Coronary artery (tissue), 2 donors: ENCODE data around the gene KCNG2.
A peak's percentile ranks its signal among the peaks of the same experiment; 100 is the strongest.

Experiments
- DNase-seq: peaks from one replicate; pipeline ENCODE4 v3.0.0-alpha.2; 2017; ENCODE audit warnings: low spot score
- H3K27ac ChIP-seq, 2 donors: fragments of 200-600 bp; sonication (generic); one replicate each; pipeline ENCODE4 v1.5.1; 2016 to 2019
- H3K4me3 ChIP-seq: fragments of 200-600 bp; sonication (generic); 2 replicates; pipeline ENCODE4 v1.5.1; 2016; ENCODE audit warnings: mild to moderate bottlenecking, moderate library complexity
- TF ChIP-seq, protein P1 (sequence below): fragments of 200-600 bp; sonication (generic); IDR thresholded peaks from one replicate; pipeline ENCODE4 v1.5.1; 2019; ENCODE audit warnings: antibody characterized with exemption

KCNG2 gene

DNA sequence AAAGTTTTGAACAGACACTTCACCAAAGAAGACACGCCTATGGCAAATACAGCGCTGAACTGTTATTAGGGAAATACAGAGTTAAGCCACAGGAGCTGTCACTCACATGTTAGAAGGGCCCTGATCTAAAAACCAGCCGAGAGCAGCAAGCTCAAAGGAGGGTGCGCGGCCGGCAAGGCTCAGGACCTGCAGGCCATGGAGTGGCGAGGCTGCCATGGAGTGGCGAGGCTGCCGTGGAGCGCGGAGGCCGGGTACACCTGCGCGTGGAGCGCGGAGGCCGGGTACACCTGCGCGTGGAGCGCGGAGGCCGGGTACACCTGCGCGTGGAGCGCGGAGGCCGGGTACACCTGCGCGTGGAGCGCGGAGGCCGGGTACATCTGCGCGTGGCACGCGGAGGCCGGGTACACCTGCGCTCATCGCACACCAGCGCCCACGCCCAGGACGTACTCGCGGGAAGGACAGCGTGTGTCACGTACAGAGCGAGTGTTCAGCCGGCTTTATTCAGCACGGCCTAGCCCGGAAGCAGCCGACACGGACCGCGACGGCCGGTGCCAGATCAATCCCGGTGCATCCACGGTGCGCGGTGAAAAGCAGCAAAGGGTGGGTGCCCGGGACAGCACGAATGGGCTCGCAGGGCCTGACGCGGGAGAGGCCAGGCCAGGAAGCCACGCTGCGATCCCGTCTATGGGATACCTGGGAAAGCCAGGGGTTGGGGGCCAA, 84.9 kb downstream of the KCNG2 start:
- no peak overlapping the region for H3K27ac ChIP-seq
- TF ChIP-seq, protein P1, sequence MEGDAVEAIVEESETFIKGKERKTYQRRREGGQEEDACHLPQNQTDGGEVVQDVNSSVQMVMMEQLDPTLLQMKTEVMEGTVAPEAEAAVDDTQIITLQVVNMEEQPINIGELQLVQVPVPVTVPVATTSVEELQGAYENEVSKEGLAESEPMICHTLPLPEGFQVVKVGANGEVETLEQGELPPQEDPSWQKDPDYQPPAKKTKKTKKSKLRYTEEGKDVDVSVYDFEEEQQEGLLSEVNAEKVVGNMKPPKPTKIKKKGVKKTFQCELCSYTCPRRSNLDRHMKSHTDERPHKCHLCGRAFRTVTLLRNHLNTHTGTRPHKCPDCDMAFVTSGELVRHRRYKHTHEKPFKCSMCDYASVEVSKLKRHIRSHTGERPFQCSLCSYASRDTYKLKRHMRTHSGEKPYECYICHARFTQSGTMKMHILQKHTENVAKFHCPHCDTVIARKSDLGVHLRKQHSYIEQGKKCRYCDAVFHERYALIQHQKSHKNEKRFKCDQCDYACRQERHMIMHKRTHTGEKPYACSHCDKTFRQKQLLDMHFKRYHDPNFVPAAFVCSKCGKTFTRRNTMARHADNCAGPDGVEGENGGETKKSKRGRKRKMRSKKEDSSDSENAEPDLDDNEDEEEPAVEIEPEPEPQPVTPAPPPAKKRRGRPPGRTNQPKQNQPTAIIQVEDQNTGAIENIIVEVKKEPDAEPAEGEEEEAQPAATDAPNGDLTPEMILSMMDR: no peak
- peak; percentile 26 for DNase-seq
- H3K4me3 ChIP-seq: no peak overlapping the region

DNA sequence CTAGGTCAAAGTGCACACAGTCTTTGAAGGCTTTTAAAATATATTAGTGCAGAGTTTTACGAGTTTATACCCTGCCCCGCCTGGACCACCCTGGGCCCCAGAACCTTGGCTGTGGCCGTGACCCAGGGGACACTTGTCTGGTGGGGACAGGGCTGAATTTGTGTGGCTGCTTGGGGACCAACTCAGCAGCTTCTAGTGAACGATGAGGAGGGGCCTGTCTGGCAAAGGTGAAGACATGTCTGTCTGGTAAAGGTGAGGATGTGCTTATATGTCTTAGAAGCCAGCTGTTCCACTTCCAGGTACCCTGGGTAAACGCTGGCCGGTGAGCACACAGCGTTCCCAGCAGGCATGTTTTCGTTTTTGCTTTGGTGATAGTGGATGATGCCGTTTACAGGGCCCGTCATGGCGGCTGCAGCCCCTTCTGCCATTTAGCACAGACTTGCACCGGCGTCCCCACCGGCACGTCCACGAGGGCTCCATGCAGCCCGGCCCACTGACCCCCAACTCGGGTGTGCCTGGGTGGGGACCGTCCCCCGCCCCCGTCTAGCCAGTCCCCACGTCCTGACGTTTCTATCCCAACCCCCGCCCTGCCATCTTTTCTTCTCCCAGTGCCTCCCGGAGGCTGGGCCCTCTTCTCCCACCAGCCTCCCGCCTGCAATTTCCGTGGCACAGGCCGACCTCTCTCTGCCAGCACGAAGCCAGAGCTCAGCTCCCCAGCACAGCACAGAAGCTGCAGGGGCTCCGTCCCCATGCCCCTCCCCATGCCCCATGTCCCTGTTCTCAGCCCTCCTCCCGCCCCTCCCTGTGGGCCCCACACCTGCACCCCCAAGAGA, 85.9 kb downstream of the KCNG2 start:
- Histone ChIP-seq H3K27ac (no peak overlapping the region), H3K4me3 (no peak overlapping the region)
- TF ChIP-seq, protein P1: no peak
- DNase-seq: peak; percentile 38

DNA sequence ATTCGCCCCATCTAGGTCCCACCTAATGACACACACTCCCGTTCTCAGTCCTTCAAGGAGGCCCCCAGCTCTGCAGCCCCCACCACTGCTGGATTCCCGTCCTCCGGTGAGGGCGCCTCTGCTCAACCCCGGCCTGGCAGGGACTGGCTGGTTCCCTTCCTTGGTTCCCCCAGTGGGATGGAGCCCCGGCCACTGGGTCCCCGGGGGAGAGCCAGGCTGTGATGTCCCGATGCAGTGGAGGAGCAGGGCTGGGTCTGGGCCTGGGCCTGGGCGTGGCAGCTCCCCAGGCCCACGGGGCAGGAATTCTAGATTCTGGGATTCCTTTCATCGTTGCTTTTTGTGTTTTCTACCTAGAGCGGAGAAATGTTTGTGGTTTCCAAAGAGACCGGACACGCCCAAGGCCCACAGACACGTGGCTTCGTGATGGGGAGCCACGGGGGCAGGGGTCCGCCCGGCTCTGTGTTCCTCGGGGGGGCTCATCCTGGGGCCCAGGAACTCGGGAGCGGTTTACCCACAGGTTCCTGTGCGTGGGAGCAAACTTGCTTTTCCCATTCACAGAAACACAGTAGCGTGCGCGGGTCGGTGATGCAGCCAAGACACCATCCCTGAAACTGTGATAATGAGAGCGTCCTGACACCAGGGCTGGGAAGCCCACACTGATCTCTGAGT, 86.7 kb downstream of the KCNG2 start:
- Histone ChIP-seq H3K4me3 (no peak overlapping the region), H3K27ac (no peak overlapping the region)
- TF ChIP-seq, protein P1: no peak
- DNase-seq: peak; percentile 64

DNA sequence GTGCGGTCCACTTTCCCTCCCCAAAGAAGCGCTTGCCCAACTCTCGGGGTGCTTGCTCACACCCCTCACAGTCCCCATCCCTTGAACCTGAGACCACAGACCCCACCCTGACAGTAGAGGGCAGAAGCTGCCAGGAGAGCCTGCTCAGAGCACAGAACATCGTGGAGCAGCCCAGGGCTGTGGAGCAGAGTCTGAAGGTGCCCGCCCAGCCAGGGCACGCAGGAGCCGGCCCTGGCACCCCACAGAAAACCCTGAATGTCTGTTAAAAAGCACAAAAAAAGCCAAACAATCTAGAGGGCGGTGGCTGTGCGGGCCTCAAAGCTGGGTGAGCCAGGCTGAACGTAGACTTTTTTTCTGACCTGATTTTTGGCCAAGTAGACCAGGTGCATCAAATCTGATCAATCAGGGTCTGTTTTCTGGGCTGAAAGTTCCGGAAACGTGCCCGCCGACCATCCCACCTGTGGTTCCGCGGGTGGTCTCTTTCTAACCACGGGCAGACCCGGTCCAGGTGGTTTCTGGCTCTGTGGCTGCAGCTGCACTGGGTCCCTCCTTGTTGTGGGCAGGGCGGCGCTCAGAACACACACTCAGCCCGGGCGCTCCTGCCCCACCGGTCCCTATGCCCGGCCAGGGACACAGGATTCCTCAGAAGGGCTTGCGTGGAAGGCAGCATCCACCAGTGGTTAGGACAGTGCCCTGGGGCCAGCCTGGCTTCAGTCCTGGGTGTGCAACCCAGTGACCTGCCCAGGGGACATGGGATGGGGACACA, 87.4 kb downstream of the KCNG2 start:
- DNase-seq: peak; percentile 38
- no peak overlapping the region for H3K27ac ChIP-seq
- H3K4me3 ChIP-seq: no peak overlapping the region
- TF ChIP-seq, protein P1: no peak

DNA sequence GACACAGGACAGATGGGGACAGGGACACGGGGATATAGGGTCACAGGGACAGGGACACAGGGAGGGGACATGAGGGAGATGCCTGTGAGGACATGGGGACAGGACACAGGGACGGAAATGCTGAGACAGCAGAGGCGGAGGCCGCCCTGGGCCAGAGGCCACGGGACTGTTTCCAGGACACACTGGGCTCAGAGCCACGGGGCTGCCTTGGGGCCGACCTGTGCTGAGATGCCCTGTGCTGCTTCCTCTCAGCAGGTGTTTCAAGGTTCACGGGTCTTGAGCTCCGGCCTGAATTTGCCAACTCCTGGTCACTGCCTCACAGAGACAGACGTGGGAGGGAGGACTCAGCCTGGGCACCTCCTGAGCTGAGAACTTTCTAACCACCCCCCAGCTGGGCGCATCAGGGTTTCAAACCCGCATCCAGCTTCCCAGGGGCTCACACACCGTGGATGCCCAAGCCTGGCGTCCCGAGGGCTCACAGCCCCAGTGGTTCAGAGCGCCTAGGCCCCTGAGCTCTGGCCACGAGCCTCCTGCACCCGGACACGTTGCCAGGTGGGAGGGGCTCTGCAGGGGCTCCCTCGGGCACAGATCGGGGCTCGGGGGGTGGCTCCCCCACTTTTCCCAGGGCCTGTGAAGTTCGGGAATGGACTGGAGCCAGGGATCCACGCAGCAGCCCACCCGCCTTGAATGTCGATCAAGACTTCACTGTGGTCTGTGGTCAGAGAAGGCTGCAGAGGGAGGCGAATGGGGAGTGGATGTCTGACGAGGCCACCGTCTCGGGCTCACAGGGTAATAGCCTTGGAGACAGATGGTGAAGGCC, 89.7 kb downstream of the KCNG2 start:
- no peak overlapping the region for H3K27ac ChIP-seq
- H3K4me3 ChIP-seq: no peak overlapping the region
- TF ChIP-seq, protein P1: no peak
- peak; percentile 65 for DNase-seq

DNA sequence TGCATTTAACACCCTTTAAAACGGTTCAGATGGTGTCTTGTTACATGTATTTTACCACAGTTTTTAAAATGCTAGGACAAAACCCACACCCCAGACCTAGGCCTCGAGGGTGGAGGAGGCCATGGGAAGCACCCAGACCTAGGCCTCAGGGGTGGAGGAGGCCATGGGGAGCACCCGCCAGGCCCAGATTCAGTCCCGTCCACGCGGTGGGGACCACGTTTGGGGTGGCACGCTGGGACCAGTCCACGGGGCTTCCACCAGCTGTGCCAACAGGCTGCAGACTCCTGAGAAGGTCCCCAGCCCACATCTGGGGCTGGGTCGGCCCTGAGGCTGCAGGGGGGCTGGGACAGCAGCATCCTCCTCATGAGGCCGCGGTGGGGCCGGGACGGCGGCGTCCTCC, 90.3 kb downstream of the KCNG2 start:
- TF ChIP-seq, protein P1: no peak
- Histone ChIP-seq H3K27ac (no peak overlapping the region), H3K4me3 (no peak overlapping the region)
- no peak for DNase-seq
